MM.1S (cell line): Measurements from ENCODE around the gene NGRN.

Experiments
- CTCF ChIP-seq: fragments of 300-600 bp; sonication (generic); IDR thresholded peaks from 2 replicates; pipeline ENCODE4 v1.5.1; 2016; ENCODE audit warnings: antibody characterized with exemption, low read length, mixed read lengths
- EZH2 ChIP-seq: fragments of 300-600 bp; sonication (generic); optimal IDR thresholded peaks from 2 replicates; pipeline ENCODE3; 2017; ENCODE audit warnings: low read depth, mild to moderate bottlenecking, antibody characterized with exemption, low read length, mixed read lengths

- TF ChIP-seq EZH2: no peak
- TF ChIP-seq CTCF: no peak
These were observed 801 bp upstream of the NGRN start for GRCh38 chr15:90264671-90265070.
